Measurements from ENCODE around the gene REC114.
"Not testable (repeated sequence)": the region's sequence is repeated elsewhere in the genome, so short reads cannot be mapped to it uniquely, and the experiment has no call there.

The REC114 gene

DNA sequence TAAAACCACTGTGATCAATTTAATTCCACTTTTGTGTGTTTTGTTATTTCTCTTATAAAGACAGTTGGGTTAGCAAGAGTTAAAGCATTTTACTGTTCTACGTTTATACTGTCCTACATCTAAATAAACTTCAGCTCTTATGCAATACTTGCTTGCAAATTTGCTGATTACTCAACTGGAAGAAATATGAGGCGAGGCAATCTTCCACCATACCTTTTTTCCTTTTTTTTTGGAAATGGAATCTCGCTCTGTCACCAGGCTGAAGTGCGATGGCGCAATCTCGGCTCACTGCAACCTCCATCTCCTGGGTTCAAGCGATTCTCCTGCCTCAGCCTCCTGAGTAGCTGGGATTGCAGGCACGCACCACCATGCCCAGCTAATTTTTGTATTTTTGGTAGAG, 42.9 kb downstream of the REC114 start:
- not testable (repeated sequence) for H3K4me1 ChIP-seq (ENCODE audit: control insufficient read depth, insufficient read depth, low read length); H3K27me3 ChIP-seq (ENCODE audit: control insufficient read depth, insufficient read depth, low read length); H3K36me3 ChIP-seq (ENCODE audit: control insufficient read depth, insufficient read depth, low read length); H3K27ac ChIP-seq (ENCODE audit: low read depth, low read length); H3K9me3 ChIP-seq (ENCODE audit: control insufficient read depth, insufficient read depth, low read length); H3K4me3 ChIP-seq (ENCODE audit: low read depth, low read length); H3K9ac ChIP-seq (ENCODE audit: low read depth, low read length)

DNA sequence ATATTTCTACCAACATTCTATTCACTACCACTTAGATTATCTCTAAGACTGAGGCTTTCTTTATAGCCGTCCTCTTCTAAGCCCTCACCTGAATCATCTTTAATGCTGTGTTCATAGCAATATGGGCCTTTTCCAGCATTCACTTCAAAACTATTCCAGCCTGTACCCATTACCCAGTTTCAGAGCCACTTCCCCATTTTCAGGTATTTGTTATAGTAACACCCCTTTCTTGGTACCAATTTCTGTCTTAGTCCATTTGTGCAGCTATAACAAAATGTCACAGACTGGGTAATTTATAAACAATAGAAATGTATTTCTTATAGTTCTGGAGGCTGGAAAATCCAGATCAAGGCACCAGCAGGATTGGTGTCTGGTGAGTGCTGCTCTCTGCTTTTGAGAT, 45.7 kb downstream of the REC114 start:
- no peaks in the 10 kb centered on the region for H3K36me3 ChIP-seq (ENCODE audit: control insufficient read depth, insufficient read depth, low read length)
- H3K27ac ChIP-seq (ENCODE audit: low read depth, low read length): no peak overlapping the region
- H3K4me3 ChIP-seq (ENCODE audit: low read depth, low read length): no peak overlapping the region
- no peaks in the 10 kb centered on the region for H3K27me3 ChIP-seq (ENCODE audit: control insufficient read depth, insufficient read depth, low read length)
- no peak overlapping the region for H3K9ac ChIP-seq (ENCODE audit: low read depth, low read length)
- peaks cover under 1% of the 10 kb centered on the region; the same call in 1 of the 2 replicates for H3K4me1 ChIP-seq (ENCODE audit: control insufficient read depth, insufficient read depth, low read length)
- H3K9me3 ChIP-seq (ENCODE audit: control insufficient read depth, insufficient read depth, low read length): no peaks in the 10 kb centered on the region

DNA sequence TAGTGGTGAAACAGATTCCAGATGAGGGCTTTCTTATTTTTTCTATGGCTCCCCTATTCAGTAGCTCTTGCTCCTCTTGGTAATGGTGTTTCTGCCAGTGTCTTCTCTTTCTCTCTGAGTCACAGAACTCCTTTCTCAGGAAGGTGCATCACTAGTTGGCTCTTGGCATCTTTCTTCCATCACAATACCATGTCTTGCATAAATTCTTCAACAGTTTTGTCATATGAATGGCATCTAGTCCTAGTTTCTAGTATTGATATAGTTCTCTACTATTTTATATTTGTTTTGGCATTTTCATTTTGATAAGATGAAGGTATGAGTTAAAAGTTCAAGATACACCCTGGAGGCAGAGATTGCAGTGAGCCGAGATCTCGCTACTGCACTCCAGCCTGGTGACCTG, 51.0 kb downstream of the REC114 start:
- Histone ChIP-seq H3K9ac (ENCODE audit: low read depth, low read length) (no peak overlapping the region), H3K36me3 (ENCODE audit: control insufficient read depth, insufficient read depth, low read length) (no peaks in the 10 kb centered on the region), H3K4me3 (ENCODE audit: low read depth, low read length) (no peak overlapping the region), H3K4me1 (ENCODE audit: control insufficient read depth, insufficient read depth, low read length) (peaks cover 4% of the 10 kb centered on the region; the same call in 1 of the 2 replicates), H3K9me3 (ENCODE audit: control insufficient read depth, insufficient read depth, low read length) (no peaks in the 10 kb centered on the region), H3K27ac (ENCODE audit: low read depth, low read length) (no peak overlapping the region), H3K27me3 (ENCODE audit: control insufficient read depth, insufficient read depth, low read length) (no peaks in the 10 kb centered on the region)

DNA sequence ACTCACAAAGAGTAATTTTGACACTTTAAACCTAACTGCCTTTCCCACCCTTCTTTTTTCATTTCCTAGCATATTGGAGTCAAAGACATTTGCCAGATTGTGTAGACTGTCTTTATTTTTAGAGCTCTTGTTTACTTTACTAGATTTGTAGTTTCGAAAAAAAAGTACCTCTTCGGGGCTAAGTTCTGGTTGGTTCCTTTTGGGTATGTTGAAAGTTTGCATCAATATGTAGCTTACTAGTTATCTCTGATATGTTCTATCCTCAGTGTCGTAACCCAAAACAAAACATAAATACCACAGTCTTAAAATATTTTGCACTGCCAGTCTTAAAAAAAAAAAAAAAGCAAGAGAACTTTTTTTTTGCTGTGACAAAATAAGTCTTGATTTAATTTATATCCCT, 52.2 kb downstream of the REC114 start:
- no peaks in the 10 kb centered on the region for H3K9me3 ChIP-seq (ENCODE audit: control insufficient read depth, insufficient read depth, low read length)
- H3K27ac ChIP-seq (ENCODE audit: low read depth, low read length): no peak overlapping the region
- H3K9ac ChIP-seq (ENCODE audit: low read depth, low read length): no peak overlapping the region
- peaks cover 4% of the 10 kb centered on the region; the same call in 1 of the 2 replicates for H3K4me1 ChIP-seq (ENCODE audit: control insufficient read depth, insufficient read depth, low read length)
- H3K36me3 ChIP-seq (ENCODE audit: control insufficient read depth, insufficient read depth, low read length): no peaks in the 10 kb centered on the region
- H3K27me3 ChIP-seq (ENCODE audit: control insufficient read depth, insufficient read depth, low read length): no peaks in the 10 kb centered on the region
- no peak overlapping the region for H3K4me3 ChIP-seq (ENCODE audit: low read depth, low read length)

DNA sequence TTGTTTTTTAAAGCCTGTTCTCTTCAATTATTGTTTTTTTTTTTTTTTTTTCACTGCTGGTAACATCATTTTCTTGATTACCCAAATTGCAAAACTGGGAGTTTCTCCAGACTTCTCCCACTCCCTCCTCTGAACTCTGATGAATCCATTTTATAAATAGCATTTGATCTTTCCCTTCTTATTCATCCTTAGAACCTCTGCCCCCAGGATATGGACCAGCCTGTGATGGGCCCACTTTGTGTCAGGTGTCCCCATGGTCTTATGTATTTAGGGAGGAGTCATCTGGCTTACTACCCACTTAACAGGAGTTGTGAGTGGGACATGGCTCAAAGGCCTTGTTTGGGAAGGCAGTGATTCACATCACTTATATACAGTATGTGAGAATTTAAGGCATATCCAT, 57.7 kb downstream of the REC114 start:
- Histone ChIP-seq H3K9ac (ENCODE audit: low read depth, low read length) (no peak overlapping the region), H3K36me3 (ENCODE audit: control insufficient read depth, insufficient read depth, low read length) (no peaks in the 10 kb centered on the region), H3K9me3 (ENCODE audit: control insufficient read depth, insufficient read depth, low read length) (no peaks in the 10 kb centered on the region), H3K4me1 (ENCODE audit: control insufficient read depth, insufficient read depth, low read length) (no peaks in the 10 kb centered on the region), H3K4me3 (ENCODE audit: low read depth, low read length) (no peak overlapping the region), H3K27me3 (ENCODE audit: control insufficient read depth, insufficient read depth, low read length) (no peaks in the 10 kb centered on the region), H3K27ac (ENCODE audit: low read depth, low read length) (no peak overlapping the region)

DNA sequence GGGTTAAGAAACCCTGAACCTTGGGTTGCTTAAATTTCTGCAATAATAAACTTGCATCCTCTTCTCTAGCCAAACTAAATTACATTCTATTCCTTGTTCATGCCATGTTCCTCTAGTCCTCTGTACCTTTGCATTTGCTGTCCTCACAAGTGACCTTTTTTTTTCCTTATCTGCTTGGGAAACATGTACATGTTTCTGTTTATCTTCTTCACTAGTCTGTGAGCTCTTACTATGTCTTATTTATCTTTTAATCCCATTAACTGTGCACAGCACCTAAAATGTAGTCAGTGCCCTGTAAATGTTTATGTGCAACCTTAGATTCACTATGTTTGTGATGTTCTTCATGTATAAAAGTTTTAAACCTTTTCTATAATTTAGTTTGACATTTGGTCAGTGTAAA, 61.9 kb downstream of the REC114 start:
- Histone ChIP-seq H3K27ac (ENCODE audit: low read depth, low read length) (no peak overlapping the region), H3K36me3 (ENCODE audit: control insufficient read depth, insufficient read depth, low read length) (no peaks in the 10 kb centered on the region), H3K9me3 (ENCODE audit: control insufficient read depth, insufficient read depth, low read length) (no peaks in the 10 kb centered on the region)

DNA sequence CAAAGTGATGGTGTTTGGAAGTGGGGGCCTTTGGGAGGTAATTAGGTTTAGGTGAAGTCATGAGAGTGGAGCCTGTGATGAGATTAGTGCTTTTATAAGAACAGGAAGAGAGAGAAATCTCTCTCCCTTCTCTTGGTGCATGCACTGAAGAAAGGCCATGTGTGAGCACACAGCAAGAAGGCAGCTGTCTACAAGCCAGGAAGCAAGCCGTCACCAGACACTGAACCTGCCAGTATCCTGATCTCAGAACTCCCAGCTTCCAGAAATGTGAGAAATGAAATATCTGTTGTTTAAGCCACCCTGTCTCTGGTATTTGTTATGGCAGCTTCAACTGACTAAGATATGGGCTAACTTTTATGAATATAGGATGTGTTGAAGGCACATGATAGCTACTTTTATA, 72.6 kb downstream of the REC114 start:
- no peak overlapping the region for H3K4me3 ChIP-seq (ENCODE audit: low read depth, low read length)
- H3K9me3 ChIP-seq (ENCODE audit: control insufficient read depth, insufficient read depth, low read length): no peaks in the 10 kb centered on the region; the same call in 1 of the 2 replicates
- H3K36me3 ChIP-seq (ENCODE audit: control insufficient read depth, insufficient read depth, low read length): no peaks in the 10 kb centered on the region
- peaks cover 26% of the 10 kb centered on the region for H3K4me1 ChIP-seq (ENCODE audit: control insufficient read depth, insufficient read depth, low read length)
- no peaks in the 10 kb centered on the region for H3K27me3 ChIP-seq (ENCODE audit: control insufficient read depth, insufficient read depth, low read length)
- H3K9ac ChIP-seq (ENCODE audit: low read depth, low read length): no peak overlapping the region
- H3K27ac ChIP-seq (ENCODE audit: low read depth, low read length): no peak overlapping the region

More for the DNA sequence above, 61.9 kb downstream of the REC114 start:
- H3K4me1 ChIP-seq (ENCODE audit: control insufficient read depth, insufficient read depth, low read length): no peaks in the 10 kb centered on the region
- no peak overlapping the region for H3K9ac ChIP-seq (ENCODE audit: low read depth, low read length)
- no peak overlapping the region for H3K4me3 ChIP-seq (ENCODE audit: low read depth, low read length)
- H3K27me3 ChIP-seq (ENCODE audit: control insufficient read depth, insufficient read depth, low read length): no peaks in the 10 kb centered on the region

DNA sequence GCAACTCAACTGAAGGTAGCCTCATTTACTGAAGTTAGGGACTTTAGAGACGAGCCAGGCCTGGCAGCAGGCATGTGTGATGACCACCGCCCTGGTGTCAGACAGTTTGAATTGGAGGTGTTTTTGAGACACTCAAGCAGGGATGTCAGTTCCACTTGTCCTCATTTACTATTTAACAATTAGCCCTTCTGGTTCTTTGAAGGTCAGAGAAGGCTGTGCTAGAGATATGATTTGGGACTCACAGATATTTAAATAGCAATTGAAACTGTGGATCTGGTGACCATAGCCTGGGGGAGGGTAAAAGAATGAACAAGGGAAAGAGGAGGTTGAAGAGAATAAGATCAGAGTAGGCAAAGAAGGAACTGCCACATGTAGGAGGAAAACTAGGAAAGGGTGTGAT, 74.6 kb downstream of the REC114 start:
- H3K4me3 ChIP-seq (ENCODE audit: low read depth, low read length): no peak overlapping the region
- H3K27ac ChIP-seq (ENCODE audit: low read depth, low read length): no peak overlapping the region

DNA sequence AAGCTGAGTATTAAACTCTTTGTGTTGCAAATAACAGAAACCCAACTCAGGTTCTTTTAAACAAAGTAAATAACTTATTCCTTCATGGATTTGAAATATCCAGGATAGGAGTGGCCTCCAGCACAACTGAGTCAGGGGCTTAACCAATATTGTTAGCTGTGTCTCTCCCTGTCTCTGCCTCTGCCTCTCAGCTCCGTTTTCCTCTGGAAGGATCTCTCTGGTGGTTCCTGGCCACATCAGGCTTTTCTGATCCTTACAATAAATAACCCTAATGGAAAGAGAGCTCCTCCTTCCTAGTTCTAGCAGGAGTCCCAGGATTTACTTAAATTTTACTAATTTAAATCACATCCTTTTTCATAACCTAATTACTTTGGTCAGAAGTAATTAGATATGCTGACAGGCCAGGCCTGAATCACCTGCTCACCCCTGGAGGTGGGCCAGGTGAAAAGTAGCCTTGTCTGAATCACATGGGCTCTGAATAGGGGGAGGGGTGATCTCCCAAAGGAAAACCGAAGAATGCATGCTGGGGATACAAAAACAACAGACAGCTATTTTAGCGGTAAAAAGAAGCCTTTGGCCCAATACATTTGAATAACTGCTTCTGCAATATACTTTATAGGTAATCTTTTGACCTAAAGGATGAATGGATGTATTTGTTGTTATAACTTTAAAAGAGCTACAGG, 75.4 kb downstream of the REC114 start:
- Histone ChIP-seq H3K27ac (ENCODE audit: low read depth, low read length) (peak overlapping the region; percentile 24), H3K36me3 (ENCODE audit: control insufficient read depth, insufficient read depth, low read length) (no peaks in the 10 kb centered on the region), H3K9me3 (ENCODE audit: control insufficient read depth, insufficient read depth, low read length) (no peaks in the 10 kb centered on the region; the same call in 1 of the 2 replicates), H3K4me1 (ENCODE audit: control insufficient read depth, insufficient read depth, low read length) (peaks cover 26% of the 10 kb centered on the region), H3K9ac (ENCODE audit: low read depth, low read length) (no peak overlapping the region), H3K4me3 (ENCODE audit: low read depth, low read length) (no peak overlapping the region), H3K27me3 (ENCODE audit: control insufficient read depth, insufficient read depth, low read length) (no peaks in the 10 kb centered on the region)

More for the DNA sequence above, 74.6 kb downstream of the REC114 start:
- H3K9ac ChIP-seq (ENCODE audit: low read depth, low read length): no peak overlapping the region
- H3K36me3 ChIP-seq (ENCODE audit: control insufficient read depth, insufficient read depth, low read length): no peaks in the 10 kb centered on the region
- H3K4me1 ChIP-seq (ENCODE audit: control insufficient read depth, insufficient read depth, low read length): peaks cover 26% of the 10 kb centered on the region
- no peaks in the 10 kb centered on the region for H3K27me3 ChIP-seq (ENCODE audit: control insufficient read depth, insufficient read depth, low read length)
- no peaks in the 10 kb centered on the region; the same call in 1 of the 2 replicates for H3K9me3 ChIP-seq (ENCODE audit: control insufficient read depth, insufficient read depth, low read length)

DNA sequence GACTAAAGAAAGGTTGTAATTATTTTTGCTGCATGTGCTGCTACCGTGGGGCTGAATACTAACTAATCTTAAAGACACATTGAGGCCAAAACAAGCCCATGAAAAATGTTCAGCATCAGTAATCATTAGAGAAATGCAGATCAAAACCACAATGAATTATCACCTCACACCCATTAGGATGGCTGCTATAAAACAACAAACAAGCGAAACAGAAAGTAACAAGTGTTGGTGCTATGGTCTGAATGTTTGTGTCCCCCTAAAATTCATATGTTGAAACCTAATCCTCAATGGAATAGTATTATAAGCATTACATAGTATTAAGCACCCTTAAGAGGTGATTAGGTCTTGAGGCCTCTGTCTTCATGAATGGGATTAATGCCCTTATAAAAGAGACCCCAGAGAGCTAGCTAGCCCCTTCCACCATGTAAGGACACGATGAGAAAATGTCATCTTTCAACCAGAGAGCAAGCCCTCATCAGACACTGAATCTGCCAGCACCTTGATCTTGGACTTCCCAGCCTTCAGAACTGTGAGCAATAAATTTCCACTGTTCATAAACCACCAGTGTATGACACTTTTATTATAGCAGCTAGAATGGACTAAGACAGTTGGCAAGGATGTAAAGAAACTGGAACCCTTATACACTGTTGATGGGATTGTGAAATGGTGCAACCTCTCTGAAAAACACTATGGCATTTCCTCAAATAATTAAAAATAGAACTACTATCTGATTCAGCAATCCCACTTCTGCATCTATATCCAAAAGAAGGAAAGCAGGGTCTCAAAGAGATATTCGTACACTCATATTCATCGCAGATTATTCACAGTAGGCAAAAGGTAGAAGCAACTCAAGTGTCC, 76.1 kb downstream of the REC114 start:
- Histone ChIP-seq H3K27me3 (ENCODE audit: control insufficient read depth, insufficient read depth, low read length) (no peaks in the 10 kb centered on the region), H3K9me3 (ENCODE audit: control insufficient read depth, insufficient read depth, low read length) (no peaks in the 10 kb centered on the region; the same call in 1 of the 2 replicates), H3K36me3 (ENCODE audit: control insufficient read depth, insufficient read depth, low read length) (no peaks in the 10 kb centered on the region), H3K4me3 (ENCODE audit: low read depth, low read length) (no peak overlapping the region), H3K4me1 (ENCODE audit: control insufficient read depth, insufficient read depth, low read length) (peaks cover 26% of the 10 kb centered on the region), H3K9ac (ENCODE audit: low read depth, low read length) (no peak overlapping the region), H3K27ac (ENCODE audit: low read depth, low read length) (peak overlapping the region; percentile 11)

DNA sequence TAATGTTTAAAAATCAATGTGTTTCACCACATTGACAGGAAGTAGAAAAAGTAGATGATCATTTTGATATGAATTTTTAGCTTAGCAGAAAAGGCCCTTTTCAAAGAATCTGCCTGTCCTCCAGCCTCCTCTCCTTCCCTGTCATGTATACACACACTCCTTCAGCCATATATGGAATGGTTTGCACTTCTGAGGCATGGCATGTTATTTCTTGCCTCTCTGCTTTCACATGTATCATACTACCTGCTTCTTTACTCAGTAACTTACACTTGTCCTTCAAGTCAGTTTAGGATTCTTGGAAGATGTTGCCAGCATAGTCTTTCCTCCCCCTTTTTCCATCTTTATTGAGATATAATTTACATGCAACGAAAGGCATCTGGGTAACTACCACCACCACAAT, 79.0 kb downstream of the REC114 start:
- Histone ChIP-seq H3K4me1 (ENCODE audit: control insufficient read depth, insufficient read depth, low read length) (peaks cover 24% of the 10 kb centered on the region), H3K4me3 (ENCODE audit: low read depth, low read length) (no peak overlapping the region), H3K27ac (ENCODE audit: low read depth, low read length) (no peak overlapping the region), H3K36me3 (ENCODE audit: control insufficient read depth, insufficient read depth, low read length) (no peaks in the 10 kb centered on the region), H3K9ac (ENCODE audit: low read depth, low read length) (no peak overlapping the region), H3K9me3 (ENCODE audit: control insufficient read depth, insufficient read depth, low read length) (no peaks in the 10 kb centered on the region), H3K27me3 (ENCODE audit: control insufficient read depth, insufficient read depth, low read length) (no peaks in the 10 kb centered on the region)
